H1 (cell line): ENCODE measurements around the gene CNOT8. TPM values are rescaled to one million over a fixed set of nuclear protein-coding genes. Genes with fewer than 3 reads are reported as not detected.

ENCODE experiments used
- BACH1 ChIP-seq: IDR thresholded peaks from 2 replicates; pipeline ENCODE4 v1.6.1; 2012; ENCODE audit warnings: low read length, improper control_type of control experiment
- BCL11A ChIP-seq, 2 experiments: IDR thresholded peaks; one replicate each; pipeline ENCODE4 v1.6.1; 2011; ENCODE audit warnings: low read depth in 2 of 2, low read length in 2 of 2, mild to moderate bottlenecking in 2 of 2
- GABPA ChIP-seq: IDR thresholded peaks from 2 replicates; pipeline ENCODE4 v1.6.1; 2011; ENCODE audit warnings: mild to moderate bottlenecking, low read length, moderate library complexity, borderline replicate concordance; ENCODE audit not compliant: insufficient read depth
- KDM4A ChIP-seq: IDR thresholded peaks from one replicate; pipeline ENCODE4 v1.7.1; 2012; ENCODE audit warnings: low read depth, mild to moderate bottlenecking, moderate library complexity, low read length, inconsistent platforms; ENCODE audit not compliant: severe bottlenecking
- NANOG ChIP-seq: IDR thresholded peaks from 2 replicates; pipeline ENCODE4 v1.6.1; 2011; ENCODE audit warnings: low read length, low read depth, mild to moderate bottlenecking, inconsistent platforms; ENCODE audit not compliant: insufficient read depth, poor library complexity, severe bottlenecking
- NRF1 ChIP-seq: IDR thresholded peaks from 2 replicates; pipeline ENCODE4 v1.6.1; 2011; ENCODE audit warnings: mild to moderate bottlenecking, low read depth, low read length, improper control_type of control experiment
- RAD21 ChIP-seq, 2 experiments: IDR thresholded peaks in 1 of 2; conservative IDR thresholded peaks in 1 of 2; 2 replicates each; pipeline ENCODE4 v1.6.1; 2011; ENCODE audit warnings: low read depth in 2 of 2, low read length in 2 of 2, improper control_type of control experiment in 1 of 2, inconsistent platforms in 1 of 2, mild to moderate bottlenecking in 1 of 2, moderate library complexity in 1 of 2
- polyA plus RNA-seq, 7 experiments: library from polyadenylated mRNA; depleted of rRNA in 3 of 7; stranded (reverse) in 5 of 7; unstranded in 2 of 7; fragments of >200 nt in 5 of 7; fragments of 200-250 nt in 2 of 7; gene quantifications; 1 replicate in 5 of 7; 2 replicates in 1 of 7; 4 replicates in 1 of 7; pipeline versions ENCODE4 v1.2.1 to v1.2.3, GENCODE V29; 2011 to 2013; ENCODE audit warnings: missing spikeins in 2 of 7, mixed read lengths in 2 of 7
- total RNA-seq: library from RNA; stranded (reverse); fragmentation: NEBNext Ultra II Directional; extraction: Animal tissue kit (Norgen Biotek cat#: 25700); gene quantifications from 2 replicates; pipeline ENCODE4 v1.2.1, GENCODE V29; 2021

Gene CNOT8
- total and polyA plus RNA-seq, 2 of the 8 experiments (the other 6 are each of a cell fraction or from before 2014, with no cell fraction given) = 36.4 to 62.9 TPM

DNA sequence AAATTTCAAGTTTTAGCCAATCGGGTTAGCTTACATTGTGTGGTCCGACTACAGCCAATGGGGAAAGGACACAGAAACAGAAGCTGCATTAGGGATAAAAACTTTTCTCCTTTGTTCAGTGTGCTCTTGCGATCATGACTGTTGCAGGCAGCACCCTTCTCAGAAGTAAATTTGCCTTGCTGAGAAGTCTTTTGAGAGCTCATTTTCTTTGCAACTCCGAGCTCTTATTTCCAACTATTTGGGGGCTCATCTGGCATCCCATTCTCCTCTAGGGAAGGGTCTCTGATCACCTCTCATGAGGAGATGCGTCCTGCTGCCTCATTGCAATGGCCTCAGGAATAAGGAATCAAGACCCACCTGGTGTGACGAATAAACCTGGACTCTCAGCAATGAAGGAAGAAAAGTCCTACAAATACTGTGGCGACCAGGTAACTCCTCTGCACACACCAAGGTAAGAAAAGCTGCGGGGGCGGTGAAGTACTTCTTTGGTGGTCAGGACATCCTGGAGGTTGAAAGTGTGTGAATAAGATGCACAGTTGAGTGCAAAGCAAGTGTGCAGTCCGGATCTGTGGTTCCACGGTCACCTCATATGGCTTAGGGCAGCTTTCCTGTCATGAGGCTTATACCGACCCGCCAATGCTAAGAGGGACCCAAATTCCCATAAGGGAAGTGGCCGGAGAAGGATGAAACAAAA lies 20.4 kb downstream of the CNOT8 start (continued):
- TF ChIP-seq RAD21 (IDR thresholded peaks at IDR 0.05 in 1 of 2, conservative IDR thresholded peaks at IDR 0.05 in 1 of 2; ENCODE audit: low read depth in 2 of 2, low read length in 2 of 2) = no peak
- no peak for TF ChIP-seq NRF1
- no peak for TF ChIP-seq NANOG
- TF ChIP-seq BACH1 = no peak
- no peak for TF ChIP-seq KDM4A
- no peak for TF ChIP-seq GABPA
- no peak for TF ChIP-seq BCL11A (IDR thresholded peaks at IDR 0.05; ENCODE audit: low read depth in 2 of 2, low read length in 2 of 2)
